GM12873 (cell line): ENCODE results near the gene C1orf53.

Experiments
- TF ChIP-seq, protein P1 (sequence below): IDR thresholded peaks from 2 replicates; pipeline ENCODE4 v1.5.1; 2012; ENCODE audit warnings: low read depth, mild to moderate bottlenecking, moderate library complexity, low read length, control low read depth; ENCODE audit not compliant: insufficient read depth; ENCODE audit errors: missing control alignments

C1orf53 gene

DNA sequence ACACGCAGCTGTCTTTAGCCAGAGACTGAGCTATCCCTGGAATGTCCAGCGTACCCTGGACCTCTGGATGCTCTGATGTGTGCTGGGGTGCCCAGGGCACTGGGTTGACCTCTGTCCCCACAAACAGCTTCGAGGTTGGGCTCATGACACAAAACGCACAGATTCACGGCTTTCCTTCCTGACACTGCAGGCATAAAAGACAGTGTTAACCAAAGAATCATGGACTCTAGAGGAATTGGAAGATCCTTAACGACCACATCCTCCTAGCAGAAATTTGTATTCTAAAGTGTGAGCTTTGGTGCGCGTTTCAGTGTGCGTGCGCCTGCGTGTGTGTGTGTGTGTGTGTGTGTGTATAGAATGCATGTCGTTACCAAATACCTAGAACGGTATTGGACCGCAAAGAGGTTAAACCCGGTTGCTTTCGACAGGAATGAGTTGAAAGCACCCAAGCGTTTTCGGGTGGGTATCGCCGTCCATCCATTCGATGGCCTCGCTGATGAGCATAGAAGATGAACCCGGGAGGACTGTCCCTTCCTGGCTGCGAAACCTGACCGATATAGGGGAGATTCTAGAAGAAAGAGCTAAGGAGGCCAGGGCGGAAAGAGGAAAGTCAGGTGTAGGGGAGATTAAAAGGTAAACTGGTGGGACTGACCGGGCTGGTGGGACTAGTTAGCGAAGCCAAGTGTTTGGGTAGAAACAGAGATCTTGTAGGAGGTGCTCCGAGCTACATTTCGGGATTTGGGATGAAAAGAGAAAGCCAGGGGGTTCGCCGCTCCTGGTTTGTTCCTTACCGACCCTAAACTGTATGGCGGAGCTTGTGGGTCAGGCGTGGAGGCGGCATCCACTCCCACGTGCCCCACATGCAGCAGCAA is 7.9 kb downstream of the C1orf53 start:
- TF ChIP-seq, protein P1, sequence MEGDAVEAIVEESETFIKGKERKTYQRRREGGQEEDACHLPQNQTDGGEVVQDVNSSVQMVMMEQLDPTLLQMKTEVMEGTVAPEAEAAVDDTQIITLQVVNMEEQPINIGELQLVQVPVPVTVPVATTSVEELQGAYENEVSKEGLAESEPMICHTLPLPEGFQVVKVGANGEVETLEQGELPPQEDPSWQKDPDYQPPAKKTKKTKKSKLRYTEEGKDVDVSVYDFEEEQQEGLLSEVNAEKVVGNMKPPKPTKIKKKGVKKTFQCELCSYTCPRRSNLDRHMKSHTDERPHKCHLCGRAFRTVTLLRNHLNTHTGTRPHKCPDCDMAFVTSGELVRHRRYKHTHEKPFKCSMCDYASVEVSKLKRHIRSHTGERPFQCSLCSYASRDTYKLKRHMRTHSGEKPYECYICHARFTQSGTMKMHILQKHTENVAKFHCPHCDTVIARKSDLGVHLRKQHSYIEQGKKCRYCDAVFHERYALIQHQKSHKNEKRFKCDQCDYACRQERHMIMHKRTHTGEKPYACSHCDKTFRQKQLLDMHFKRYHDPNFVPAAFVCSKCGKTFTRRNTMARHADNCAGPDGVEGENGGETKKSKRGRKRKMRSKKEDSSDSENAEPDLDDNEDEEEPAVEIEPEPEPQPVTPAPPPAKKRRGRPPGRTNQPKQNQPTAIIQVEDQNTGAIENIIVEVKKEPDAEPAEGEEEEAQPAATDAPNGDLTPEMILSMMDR: no peak

DNA sequence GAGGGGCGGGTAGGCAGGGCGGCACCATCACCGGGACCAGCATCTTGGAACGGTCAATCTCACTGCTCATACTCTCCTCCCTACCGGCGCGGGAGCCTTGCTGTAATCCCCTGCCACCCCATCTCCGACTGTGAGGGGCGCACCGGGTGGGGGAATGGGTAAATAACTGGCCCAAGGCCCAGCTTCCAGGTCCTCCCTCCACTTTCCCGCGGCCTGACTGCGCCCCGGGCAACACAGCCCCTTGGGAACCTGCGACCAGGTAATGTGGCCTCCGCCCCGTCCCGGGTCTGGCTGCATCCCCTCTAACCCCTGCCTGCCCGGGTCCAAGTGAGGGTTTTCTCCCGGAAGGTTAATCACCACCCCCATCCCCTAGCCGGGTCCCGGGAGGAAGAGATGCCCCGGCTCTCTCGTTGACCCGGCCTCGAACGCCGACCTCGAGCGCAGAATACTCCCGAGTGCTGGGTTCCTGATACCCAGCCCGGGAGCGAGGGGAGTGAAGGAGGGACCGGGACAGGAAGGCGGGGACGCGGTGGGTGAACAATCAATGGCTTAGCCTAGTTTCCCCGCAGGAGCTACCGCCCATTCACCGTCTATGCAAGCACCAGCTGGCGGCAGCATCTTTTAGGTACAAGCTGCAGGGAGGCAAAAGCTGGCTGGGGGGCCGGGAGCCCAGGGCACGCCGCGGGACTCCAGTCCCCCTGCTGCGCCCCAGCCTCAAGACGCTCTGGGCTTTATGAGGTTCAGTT is 8.9 kb downstream of the C1orf53 start:
- TF ChIP-seq, protein P1: no peak

DNA sequence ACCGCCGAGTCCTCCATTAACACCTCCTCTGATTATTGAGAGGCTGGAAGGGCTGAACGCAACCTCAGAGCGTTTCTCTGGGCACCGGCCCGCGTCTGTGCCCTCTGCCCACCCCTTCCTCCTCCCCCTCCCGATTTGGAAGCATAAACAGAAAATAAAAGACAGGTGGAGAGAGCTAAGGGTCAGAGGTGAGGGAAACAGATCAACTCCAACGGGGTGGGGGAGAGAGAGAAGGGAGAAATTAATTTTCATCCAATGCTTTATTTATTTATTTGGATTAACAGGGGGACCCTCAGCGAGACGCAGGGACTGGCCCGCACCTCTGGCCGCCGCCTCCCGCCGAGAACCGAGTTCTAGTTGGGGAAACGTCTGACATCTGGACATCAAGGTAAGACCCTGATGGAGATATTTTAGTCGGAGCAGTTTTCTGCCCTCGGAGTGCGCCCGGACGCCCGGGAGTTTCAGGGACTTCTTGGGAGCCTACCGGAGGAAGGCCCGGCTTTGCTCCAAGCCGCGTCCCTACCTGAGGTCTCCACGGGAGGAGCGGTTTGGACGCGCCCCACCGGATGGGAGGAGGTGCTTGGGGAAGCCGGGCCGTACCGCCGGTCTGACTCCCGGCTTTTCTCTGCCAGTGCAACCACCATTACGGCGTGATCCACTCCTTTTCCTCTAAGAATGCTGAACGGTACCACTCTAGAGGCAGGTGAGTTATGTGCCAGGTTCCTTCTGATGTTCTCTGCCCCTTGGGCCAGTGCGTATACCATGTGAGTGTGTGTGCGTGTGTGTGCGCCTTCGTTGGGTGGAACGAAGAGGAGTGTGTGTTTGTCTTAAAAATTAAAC is 9.6 kb downstream of the C1orf53 start:
- TF ChIP-seq, protein P1: no peak

DNA sequence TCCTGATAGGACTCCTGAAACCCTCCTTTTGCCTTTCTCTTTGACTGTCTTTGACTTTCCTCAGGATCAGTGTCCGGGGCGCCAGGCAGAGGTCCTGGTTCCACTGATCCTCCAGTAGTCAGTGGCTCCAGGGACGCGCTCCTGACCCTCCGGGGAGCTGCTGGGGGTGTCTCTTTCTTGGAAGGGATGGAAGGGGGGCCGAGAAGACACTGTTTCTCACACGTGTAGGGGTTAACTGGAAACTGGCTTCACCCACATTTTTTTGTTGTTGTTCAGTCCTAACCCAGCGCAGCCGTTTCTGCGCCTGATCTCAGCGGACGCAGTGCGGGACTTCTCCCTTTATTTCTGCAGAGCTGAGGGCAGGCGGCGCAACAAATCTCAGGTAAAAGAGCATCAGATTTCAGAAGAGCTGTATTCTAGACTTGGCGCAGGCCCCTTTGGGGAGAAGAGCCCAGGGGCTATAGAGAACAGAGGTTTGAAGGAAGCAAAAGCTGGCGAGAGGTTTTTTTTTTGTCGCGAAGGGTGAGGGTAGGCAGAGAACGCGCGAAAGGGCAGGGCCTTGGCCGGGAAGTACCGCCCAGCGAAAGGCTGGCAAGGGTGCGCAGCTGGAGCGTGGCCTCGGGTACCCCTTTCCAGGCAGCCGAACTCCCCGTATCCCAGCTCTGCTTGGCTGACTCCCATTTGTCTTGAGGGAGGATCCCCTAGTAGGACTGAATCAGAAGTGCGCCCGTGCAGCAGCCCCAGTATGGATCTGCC is 10.5 kb downstream of the C1orf53 start:
- TF ChIP-seq, protein P1: no peak

DNA sequence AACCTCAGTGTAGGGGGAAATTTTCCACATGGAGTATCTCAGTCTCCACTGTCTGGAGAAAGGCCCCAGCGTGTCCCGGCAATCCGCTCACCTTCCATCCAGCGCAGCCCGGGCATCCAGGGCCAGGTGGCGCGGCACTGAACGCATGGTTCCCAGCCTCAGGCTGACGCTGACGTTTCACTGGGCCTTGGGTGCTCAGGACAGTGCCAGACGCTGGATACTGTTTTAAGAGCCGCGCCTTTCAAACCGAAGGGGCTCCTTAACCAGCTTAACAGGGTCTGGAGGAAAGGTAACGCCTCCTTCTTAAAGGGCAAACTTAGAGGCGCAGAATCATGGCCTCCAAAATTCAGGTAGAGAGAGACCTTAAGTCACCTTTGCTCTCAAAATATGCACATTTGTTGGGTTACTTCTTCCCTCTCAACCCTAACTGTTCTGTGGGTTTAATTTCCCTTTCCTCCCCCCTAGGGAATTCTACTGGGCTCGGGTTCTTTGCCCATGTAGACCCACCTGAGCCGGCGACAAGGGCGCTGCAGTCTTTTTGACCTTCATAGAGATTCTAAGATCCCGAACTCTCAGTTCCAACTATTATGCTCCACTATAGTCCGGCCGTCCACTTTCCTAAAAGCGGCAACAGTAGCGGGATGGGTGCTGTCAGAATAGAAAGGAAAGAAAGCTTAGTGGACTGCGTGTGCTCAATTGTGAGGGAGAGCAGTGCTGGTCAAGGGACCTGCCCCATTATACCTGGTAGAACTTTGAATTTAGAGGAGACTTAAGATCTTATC is 11.3 kb downstream of the C1orf53 start:
- TF ChIP-seq, protein P1: no peak

DNA sequence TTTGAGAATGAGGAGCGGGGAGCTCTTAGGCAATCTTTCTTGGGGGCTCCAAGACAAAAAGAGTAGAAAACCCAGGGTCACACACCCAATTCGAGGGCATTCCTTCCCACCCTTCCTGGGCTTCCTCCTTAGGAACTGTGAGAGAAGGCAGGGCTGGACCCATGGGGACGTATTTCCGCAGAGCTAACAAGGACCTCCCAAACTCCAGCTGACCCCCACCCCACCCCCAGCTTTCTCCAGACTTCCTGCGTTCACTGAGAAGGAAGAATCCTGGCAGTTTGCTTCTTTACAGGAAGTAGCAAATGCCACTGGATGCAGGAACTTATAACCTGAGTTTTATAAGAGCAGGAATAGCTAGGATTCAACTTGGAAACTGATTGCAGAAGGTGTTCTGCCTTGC is 12.1 kb downstream of the C1orf53 start:
- TF ChIP-seq, protein P1: no peak
